ENCODE measurements around the gene EEF1AKMT3. TPM values are rescaled to one million over a fixed set of nuclear protein-coding genes. Genes with fewer than 3 reads are reported as not detected.

EEF1AKMT3 gene
- polyA plus RNA-seq, 2 of the 4 experiments (the other 2 are of a cell fraction), result 7.3 to 15.8 TPM

GRCh38 chr12:57751432-57751787, 21.0 kb upstream of the EEF1AKMT3 start:
- no peak for DNase-seq (ENCODE audit: low read depth in 1 of 2, low spot score in 1 of 2)
- Histone ChIP-seq H3K4me1 (peaks cover 31% of the 10 kb centered on the region), H3K4me2 (peak overlapping the region; percentile 80), H3K9me3 (no peaks in the 10 kb centered on the region), H3K27ac (peak overlapping the region; percentile 91 to 98), H3K4me3 (peak overlapping the region; percentile 69)
- ATAC-seq, result peak; percentile 1 to 2; a peak in 2 of 6 replicates
- 24% methylated on average over 8 of the region's 8 CpGs for WGBS (ENCODE audit: missing lambda C conversion rate)
- ChIA-PET CTCF (interaction anchor here (1.7 kb wide), 1 partner anchor 25 kb away, joined by 9 read pairs; no protein-coding TSS in a partner anchor), POLR2A (no interaction called here)
- no peak for TF ChIP-seq NR3C1 (IDR thresholded peaks at IDR 0.05)
- no peak for TF ChIP-seq ZNF302 (CRISPR knock-in tag; IDR thresholded peaks at IDR 0.05)
- TF ChIP-seq NPAS2 (CRISPR knock-in tag; IDR thresholded peaks at IDR 0.05; ENCODE audit: borderline replicate concordance), result no peak
- 0 out of 2 replicates have a peak, but pooled peaks have one; percentile 13 for TF ChIP-seq POLR2A (IDR thresholded peaks at IDR 0.05; ENCODE audit: low read length)
- no peak for TF ChIP-seq FOXS1 (CRISPR knock-in tag; IDR thresholded peaks at IDR 0.05)
- TF ChIP-seq SMC3 (IDR thresholded peaks at IDR 0.05), result no peak
- FAIRE-seq, result no peak

DNA sequence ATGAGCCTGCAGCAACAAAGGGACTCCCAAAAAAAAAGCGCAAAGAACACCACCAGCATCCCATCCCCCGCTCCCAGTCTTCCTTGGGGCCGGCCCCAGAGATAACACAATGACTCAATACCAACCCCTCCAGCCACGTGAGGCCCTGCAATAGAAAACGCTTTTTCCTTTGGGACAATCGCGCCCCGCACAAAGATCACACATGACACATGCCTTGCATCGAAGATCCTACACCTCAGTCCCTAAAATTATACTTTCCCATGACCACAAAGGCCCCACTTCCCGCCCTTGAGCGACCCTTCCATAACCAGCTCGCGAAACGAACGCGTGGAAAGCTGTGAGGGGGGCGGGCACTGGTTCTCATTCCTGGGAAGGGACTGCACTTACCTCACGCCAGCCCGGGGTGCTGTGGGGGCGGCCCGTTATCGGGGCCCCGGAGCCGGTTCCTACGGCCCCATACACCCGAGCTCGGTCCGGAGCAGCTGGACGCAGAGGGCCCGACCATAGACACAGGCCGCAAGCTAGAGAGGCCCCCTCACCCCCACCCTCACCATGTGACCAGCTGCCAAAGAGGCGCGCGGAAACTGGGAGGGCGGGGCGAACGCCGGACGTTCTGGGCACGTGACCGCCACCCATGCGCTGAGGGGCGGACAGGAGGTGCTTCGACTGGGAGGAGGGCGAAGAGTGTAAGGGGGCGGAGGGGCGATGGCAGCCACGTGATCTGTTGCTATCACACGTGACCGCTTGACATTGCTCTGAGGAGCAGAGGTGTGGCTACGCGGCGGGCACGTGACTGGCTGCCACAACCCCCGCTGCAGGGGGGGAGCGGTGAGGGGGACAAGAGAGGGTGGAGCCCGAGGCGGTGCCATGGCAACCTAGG, 20.4 kb upstream of the EEF1AKMT3 start, which contains the start of gene CDK4:
CDK4 (minus strand) TSS at position 523 of the 880 bp plus-strand sequence. CDS start 593 bp downstream, outside the sequence.
- DNase-seq (ENCODE audit: low read depth in 1 of 2, low spot score in 1 of 2) (peak; percentile 96 to 100), FAIRE-seq (peak; percentile 91), ATAC-seq (peak; percentile 52 to 85)
- Histone ChIP-seq H3K27ac (peak within 1 kb of the TSS; percentile 91 to 98), H3K9me3 (no peaks in the 10 kb centered on the region), H3K4me1 (peaks cover 34% of the 10 kb centered on the region), H3K4me2 (peak within 1 kb of the TSS; percentile 88), H3K4me3 (peak within 1 kb of the TSS; percentile 69)
- CTCF ChIA-PET, result interaction anchor here (0.6 to 1.0 kb wide), 3 partner anchors 15 to 26 kb away, joined by 3 read pairs; partner anchors contain the start of gene CYP27B1
- WGBS (ENCODE audit: missing lambda C conversion rate), result under 1% methylated on average over 38 of the region's 58 CpGs
- POLR2A ChIA-PET, result interaction anchor here (1.0 kb wide), 2 partner anchors 20 to 26 kb away, joined by 3 read pairs; partner anchors contain the start of genes EEF1AKMT3 and METTL1
- TF ChIP-seq MAX (IDR thresholded peaks at IDR 0.05) (peak; percentile 99), EHMT2 (IDR thresholded peaks at IDR 0.05; ENCODE audit: low read depth) (no peak), MYC (IDR thresholded peaks at IDR 0.05; ENCODE audit: borderline replicate concordance, low read length) (peak; percentile 80), POLR2AphosphoS2 (conservative IDR thresholded peaks at IDR 0.05; ENCODE audit: low read length) (no peak), ZC3H11A (IDR thresholded peaks at IDR 0.05) (no peak), HOXB5 (CRISPR knock-in tag; IDR thresholded peaks at IDR 0.05) (peak; percentile 81), E2F6 (IDR thresholded peaks at IDR 0.05; ENCODE audit: borderline replicate concordance, low read depth) (peak; percentile 93), HOXA7 (CRISPR knock-in tag; IDR thresholded peaks at IDR 0.05) (peak; percentile 63; the same call in 1 of the 2 replicates), HOXB13 (CRISPR knock-in tag; IDR thresholded peaks at IDR 0.05; ENCODE audit: low read depth) (0 out of 2 replicates have a peak, but pooled peaks have one; percentile 63), BHLHE40 (IDR thresholded peaks at IDR 0.05; ENCODE audit: low read depth, low read length) (peak; percentile 97), PHF8 (IDR thresholded peaks at IDR 0.05; ENCODE audit: borderline replicate concordance, low read depth) (peak; percentile 86), KDM5A (IDR thresholded peaks at IDR 0.05) (peak; percentile 44; the same call in 1 of the 2 replicates), TP53 (CRISPR knock-in tag; IDR thresholded peaks at IDR 0.05) (no peak), FOXS1 (CRISPR knock-in tag; IDR thresholded peaks at IDR 0.05) (peak; percentile 66; the same call in 1 of the 2 replicates), GATA3 (IDR thresholded peaks at IDR 0.05; ENCODE audit: borderline replicate concordance) (peak; percentile 45; the same call in 1 of the 2 replicates), HEYL (CRISPR knock-in tag; IDR thresholded peaks at IDR 0.05) (no peak), RARB (CRISPR knock-in tag; IDR thresholded peaks at IDR 0.05) (0 out of 2 replicates have a peak, but pooled peaks have one; percentile 61), RFX5 (IDR thresholded peaks at IDR 0.05) (peak; percentile 88), NR3C1 (IDR thresholded peaks at IDR 0.05) (no peak), JUN (IDR thresholded peaks at IDR 0.05) (peak; percentile 35 to 72; a peak in 2 of 5 replicates), FOSB (CRISPR knock-in tag; IDR thresholded peaks at IDR 0.05) (0 out of 2 replicates have a peak, but pooled peaks have one; percentile 60), MAZ (IDR thresholded peaks at IDR 0.05; ENCODE audit: borderline replicate concordance, low read depth, low read length) (peak; percentile 85), TFCP2L1 (CRISPR knock-in tag; IDR thresholded peaks at IDR 0.05) (no peak), POLR2A (IDR thresholded peaks at IDR 0.05; ENCODE audit: low read length) (peak; percentile 67), NPAS2 (CRISPR knock-in tag; IDR thresholded peaks at IDR 0.05; ENCODE audit: borderline replicate concordance) (peak; percentile 100), USF2 (IDR thresholded peaks at IDR 0.05) (peak; percentile 100), HES2 (IDR thresholded peaks at IDR 0.05) (no peak), HDAC2 (IDR thresholded peaks at IDR 0.05) (no peak)
- TF ChIP-seq, protein P1, sequence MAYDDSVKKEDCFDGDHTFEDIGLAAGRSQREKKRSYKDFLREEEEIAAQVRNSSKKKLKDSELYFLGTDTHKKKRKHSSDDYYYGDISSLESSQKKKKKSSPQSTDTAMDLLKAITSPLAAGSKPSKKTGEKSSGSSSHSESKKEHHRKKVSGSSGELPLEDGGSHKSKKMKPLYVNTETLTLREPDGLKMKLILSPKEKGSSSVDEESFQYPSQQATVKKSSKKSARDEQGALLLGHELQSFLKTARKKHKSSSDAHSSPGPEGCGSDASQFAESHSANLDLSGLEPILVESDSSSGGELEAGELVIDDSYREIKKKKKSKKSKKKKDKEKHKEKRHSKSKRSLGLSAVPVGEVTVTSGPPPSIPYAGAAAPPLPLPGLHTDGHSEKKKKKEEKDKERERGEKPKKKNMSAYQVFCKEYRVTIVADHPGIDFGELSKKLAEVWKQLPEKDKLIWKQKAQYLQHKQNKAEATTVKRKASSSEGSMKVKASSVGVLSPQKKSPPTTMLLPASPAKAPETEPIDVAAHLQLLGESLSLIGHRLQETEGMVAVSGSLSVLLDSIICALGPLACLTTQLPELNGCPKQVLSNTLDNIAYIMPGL (CRISPR knock-in tag; IDR thresholded peaks at IDR 0.05; ENCODE audit: borderline replicate concordance), result no peak
- TF ChIP-seq, protein P2, sequence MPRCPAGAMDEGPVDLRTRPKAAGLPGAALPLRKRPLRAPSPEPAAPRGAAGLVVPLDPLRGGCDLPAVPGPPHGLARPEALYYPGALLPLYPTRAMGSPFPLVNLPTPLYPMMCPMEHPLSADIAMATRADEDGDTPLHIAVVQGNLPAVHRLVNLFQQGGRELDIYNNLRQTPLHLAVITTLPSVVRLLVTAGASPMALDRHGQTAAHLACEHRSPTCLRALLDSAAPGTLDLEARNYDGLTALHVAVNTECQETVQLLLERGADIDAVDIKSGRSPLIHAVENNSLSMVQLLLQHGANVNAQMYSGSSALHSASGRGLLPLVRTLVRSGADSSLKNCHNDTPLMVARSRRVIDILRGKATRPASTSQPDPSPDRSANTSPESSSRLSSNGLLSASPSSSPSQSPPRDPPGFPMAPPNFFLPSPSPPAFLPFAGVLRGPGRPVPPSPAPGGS (IDR thresholded peaks at IDR 0.05), result peak; percentile 58; the same call in 1 of the 3 replicates
